ENCODE results near the gene PBXIP1.

DNA sequence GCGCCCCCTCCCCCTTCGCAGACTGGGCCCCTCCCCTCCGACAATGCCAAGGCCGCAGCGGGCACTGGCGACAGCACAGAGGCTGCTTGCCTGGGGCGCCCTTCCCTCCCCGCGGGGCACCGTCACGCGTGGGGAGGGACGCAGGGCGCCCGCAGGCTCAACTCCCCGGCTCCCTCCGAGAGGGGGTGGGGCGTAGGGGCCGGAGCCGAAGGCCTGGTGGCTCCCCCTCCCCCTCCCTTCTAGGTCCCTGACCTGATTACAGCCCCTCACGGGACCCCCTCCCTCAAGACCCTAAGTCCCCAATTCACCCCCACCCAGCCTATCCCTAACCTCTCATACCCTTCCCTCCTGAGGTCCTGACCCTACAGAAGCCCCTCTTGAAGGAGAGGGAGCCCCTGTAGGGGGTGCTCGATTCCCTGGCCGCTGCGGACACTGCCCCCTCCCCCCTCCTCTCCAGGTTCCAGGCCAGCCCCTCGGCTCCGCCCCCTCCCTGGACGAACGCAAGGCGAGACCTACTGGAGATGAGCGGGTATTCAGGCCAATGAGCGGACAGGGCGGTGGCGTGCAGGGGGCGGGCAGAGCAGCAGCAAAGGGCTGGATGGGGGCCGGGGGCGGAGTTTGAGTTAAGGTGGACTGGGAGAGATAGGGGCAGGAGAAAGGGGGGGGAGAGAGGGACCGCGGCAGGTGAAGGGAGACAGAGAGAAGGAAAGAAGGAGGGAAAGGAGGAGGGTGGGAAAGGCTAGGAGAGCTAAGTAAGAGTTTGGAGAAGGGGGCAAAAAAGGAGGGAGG, 46.0 kb upstream of the PBXIP1 start:
- TF ChIP-seq POLR2A (IDR thresholded peaks at IDR 0.05), result peak; percentile 91 to 95
- TF ChIP-seq EP300 (IDR thresholded peaks at IDR 0.05), result no peak
- TF ChIP-seq, protein P1, sequence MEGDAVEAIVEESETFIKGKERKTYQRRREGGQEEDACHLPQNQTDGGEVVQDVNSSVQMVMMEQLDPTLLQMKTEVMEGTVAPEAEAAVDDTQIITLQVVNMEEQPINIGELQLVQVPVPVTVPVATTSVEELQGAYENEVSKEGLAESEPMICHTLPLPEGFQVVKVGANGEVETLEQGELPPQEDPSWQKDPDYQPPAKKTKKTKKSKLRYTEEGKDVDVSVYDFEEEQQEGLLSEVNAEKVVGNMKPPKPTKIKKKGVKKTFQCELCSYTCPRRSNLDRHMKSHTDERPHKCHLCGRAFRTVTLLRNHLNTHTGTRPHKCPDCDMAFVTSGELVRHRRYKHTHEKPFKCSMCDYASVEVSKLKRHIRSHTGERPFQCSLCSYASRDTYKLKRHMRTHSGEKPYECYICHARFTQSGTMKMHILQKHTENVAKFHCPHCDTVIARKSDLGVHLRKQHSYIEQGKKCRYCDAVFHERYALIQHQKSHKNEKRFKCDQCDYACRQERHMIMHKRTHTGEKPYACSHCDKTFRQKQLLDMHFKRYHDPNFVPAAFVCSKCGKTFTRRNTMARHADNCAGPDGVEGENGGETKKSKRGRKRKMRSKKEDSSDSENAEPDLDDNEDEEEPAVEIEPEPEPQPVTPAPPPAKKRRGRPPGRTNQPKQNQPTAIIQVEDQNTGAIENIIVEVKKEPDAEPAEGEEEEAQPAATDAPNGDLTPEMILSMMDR (IDR thresholded peaks at IDR 0.05), result peak in 2 of 4 experiments; percentile 6 to 22
